GM12878 (cell line): ENCODE measurements around the gene PIGB. TPM values are rescaled to one million over a fixed set of nuclear protein-coding genes. Genes with fewer than 3 reads are reported as not detected.

Source experiments
- ATF2 ChIP-seq: IDR thresholded peaks from 2 replicates; pipeline ENCODE4 v1.6.1; 2012; ENCODE audit warnings: low read length, inconsistent platforms
- ATF7 ChIP-seq: fragments of 450-650 bp; IDR thresholded peaks from 2 replicates; pipeline ENCODE4 v1.6.1; 2016; ENCODE audit warnings: low read depth, mild to moderate bottlenecking
- BMI1 ChIP-seq: fragments of 450-650 bp; IDR thresholded peaks from 2 replicates; pipeline ENCODE4 v1.6.1; 2016; ENCODE audit warnings: mild to moderate bottlenecking, moderate library complexity, borderline replicate concordance
- ETV6 ChIP-seq, 2 experiments: fragments of 450-650 bp in 1 of 2; IDR thresholded peaks in 1 of 2; conservative IDR thresholded peaks in 1 of 2; 2 replicates each; pipeline ENCODE4 v1.6.1; 2014; ENCODE audit warnings: antibody characterized with exemption in 1 of 2, borderline replicate concordance in 1 of 2, low read depth in 1 of 2, mild to moderate bottlenecking in 1 of 2, moderate library complexity in 1 of 2
- FOXM1 ChIP-seq: IDR thresholded peaks from 2 replicates; pipeline ENCODE4 v1.6.1; 2012; ENCODE audit warnings: low read depth, mild to moderate bottlenecking, inconsistent platforms, low read length, moderate library complexity
- HDAC6 ChIP-seq: fragments of 200-600 bp; sonication (generic); IDR thresholded peaks from one replicate; pipeline ENCODE4 v1.8.0; 2017; ENCODE audit warnings: antibody characterized with exemption; ENCODE audit not compliant: unreplicated experiment
- IRF5 ChIP-seq: fragments of 450-650 bp; IDR thresholded peaks from 2 replicates; pipeline ENCODE4 v1.6.1; 2017; ENCODE audit warnings: borderline replicate concordance
- MAX ChIP-seq: IDR thresholded peaks from 2 replicates; pipeline ENCODE4 v1.6.1; 2012; ENCODE audit warnings: low read depth, low read length, improper control_type of control experiment
- MLLT1 ChIP-seq: fragments of 450-650 bp; IDR thresholded peaks from 2 replicates; pipeline ENCODE4 v1.6.1; 2016; ENCODE audit warnings: mild to moderate bottlenecking
- MXI1 ChIP-seq: fragments of 150-350 bp; IDR thresholded peaks from 2 replicates; pipeline ENCODE4 v1.6.1; 2011; ENCODE audit warnings: low read depth, mild to moderate bottlenecking, inconsistent platforms, low read length, improper control_type of control experiment
- MYC ChIP-seq: IDR thresholded peaks from 2 replicates; pipeline ENCODE4 v1.6.1; 2011; ENCODE audit warnings: mild to moderate bottlenecking, low read length, moderate library complexity, inconsistent platforms; ENCODE audit not compliant: insufficient read depth, insufficient replicate concordance, insufficient read length, severe bottlenecking
- NKRF ChIP-seq: fragments of 450-650 bp; conservative IDR thresholded peaks from 2 replicates; pipeline ENCODE4 v1.6.1; 2017; ENCODE audit warnings: mild to moderate bottlenecking, moderate library complexity
- SKIL ChIP-seq: fragments of 450-650 bp; IDR thresholded peaks from 2 replicates; pipeline ENCODE4 v1.6.1; 2017; ENCODE audit warnings: mild to moderate bottlenecking, low read depth, inconsistent platforms; ENCODE audit not compliant: poor library complexity, severe bottlenecking
- SMARCA5 ChIP-seq: fragments of 450-650 bp; IDR thresholded peaks from 2 replicates; pipeline ENCODE4 v1.6.1; 2017; ENCODE audit warnings: mild to moderate bottlenecking
- SREBF2 ChIP-seq: IDR thresholded peaks from 2 replicates; pipeline ENCODE4 v1.6.1; 2012; ENCODE audit warnings: mild to moderate bottlenecking, low read length
- STAT3 ChIP-seq: IDR thresholded peaks from 2 replicates; pipeline ENCODE4 v1.6.1; 2011; ENCODE audit warnings: low read depth, low read length, improper control_type of control experiment
- SUZ12 ChIP-seq: fragments of 200-600 bp; sonication (generic); IDR thresholded peaks from one replicate; pipeline ENCODE4 v1.6.1; 2018; ENCODE audit warnings: antibody characterized with exemption, mild to moderate bottlenecking; ENCODE audit not compliant: unreplicated experiment
- ZBED1 ChIP-seq: IDR thresholded peaks from 2 replicates; pipeline ENCODE4 v1.6.1; 2016; ENCODE audit warnings: borderline replicate concordance
- polyA plus RNA-seq, 11 experiments: library from polyadenylated mRNA; depleted of rRNA in 4 of 11; unstranded in 6 of 11; stranded (reverse) in 5 of 11; fragments of >200 nt; fragmentation: Nextera tagmentation in 4 of 11; fragmentation: Illumina TruSeq in 1 of 11; extraction: Ambion mirVana in 4 of 11; extraction: Trizol in 1 of 11; gene quantifications; 1 replicate in 1 of 11; 2 replicates in 10 of 11; pipeline versions ENCODE4 v1.2.1 to v1.2.3, GENCODE V29; 2011 to 2016; ENCODE audit warnings: inconsistent platforms in 2 of 11, missing spikeins in 2 of 11, low read depth in 1 of 11
- total RNA-seq, 4 experiments: library from RNA; depleted of rRNA in 3 of 4; stranded (reverse); fragments of >200 nt in 3 of 4; fragmentation: Illumina TruSeq in 1 of 4; extraction: Trizol in 1 of 4; gene quantifications; 2 replicates each; pipeline versions ENCODE4 v1.2.1 to v1.2.3, GENCODE V29; 2013 to 2021

The PIGB gene
- total and polyA plus RNA-seq, 10 of the 15 experiments (the other 5 are each of a cell fraction or from before 2014, with no cell fraction given) = 17.9 to 46.0 (median 25.2) TPM

GRCh38 chr15:55279746-55280351 lies 39.2 kb upstream of the PIGB start (continued):
- TF ChIP-seq BMI1 (no peak), MXI1 (no peak), FOXM1 (peak; percentile 75; the same call in 1 of the 2 replicates), STAT3 (no peak; the same call in 1 of the 2 replicates), SMARCA5 (peak; percentile 19; the same call in 1 of the 2 replicates), MYC (no peak), ZBED1 (peak; percentile 86; the same call in 1 of the 2 replicates), ETV6 (conservative IDR thresholded peaks at IDR 0.05 in 1 of 2, IDR thresholded peaks at IDR 0.05 in 1 of 2; ENCODE audit: borderline replicate concordance in 1 of 2, low read depth in 1 of 2) (peak in 1 of 2 experiments; percentile 67; a peak in 1 of 4 replicates), ATF2 (peak; percentile 98), MLLT1 (peak; percentile 54), SUZ12 (no peak), MAX (no peak), HDAC6 (no peak), IRF5 (no peak), ATF7 (peak; percentile 86), SREBF2 (no peak), NKRF (peak; percentile 13; the same call in 1 of the 2 replicates), SKIL (peak; percentile 90)
